GM18517 (cell line): Measurements from ENCODE around the gene G0S2.
A peak's percentile ranks its signal among the peaks of the same experiment; 100 is the strongest.
"Not testable (repeated sequence)": the region's sequence is repeated elsewhere in the genome, so short reads cannot be mapped to it uniquely, and the experiment has no call there.

ENCODE experiments used
- ATAC-seq: cut with Tn5 transposase; IDR thresholded peaks from one replicate; pipeline ENCODE4 v1.9.1; 2021; ENCODE audit warnings: mild to moderate bottlenecking, moderate library complexity; ENCODE audit not compliant: unreplicated experiment

Gene G0S2

DNA sequence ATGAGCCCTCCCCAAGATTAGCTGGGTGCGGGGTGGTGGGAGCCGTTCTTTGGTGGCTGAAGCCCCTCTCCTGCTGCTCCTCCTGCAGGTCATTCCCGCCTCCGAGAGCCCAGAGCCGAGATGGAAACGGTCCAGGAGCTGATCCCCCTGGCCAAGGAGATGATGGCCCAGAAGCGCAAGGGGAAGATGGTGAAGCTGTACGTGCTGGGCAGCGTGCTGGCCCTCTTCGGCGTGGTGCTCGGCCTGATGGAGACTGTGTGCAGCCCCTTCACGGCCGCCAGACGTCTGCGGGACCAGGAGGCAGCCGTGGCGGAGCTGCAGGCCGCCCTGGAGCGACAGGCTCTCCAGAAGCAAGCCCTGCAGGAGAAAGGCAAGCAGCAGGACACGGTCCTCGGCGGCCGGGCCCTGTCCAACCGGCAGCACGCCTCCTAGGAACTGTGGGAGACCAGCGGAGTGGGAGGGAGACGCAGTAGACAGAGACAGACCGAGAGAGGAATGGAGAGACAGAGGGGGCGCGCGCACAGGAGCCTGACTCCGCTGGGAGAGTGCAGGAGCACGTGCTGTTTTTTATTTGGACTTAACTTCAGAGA lies 448 bp downstream of the G0S2 start:
- no peak for ATAC-seq

DNA sequence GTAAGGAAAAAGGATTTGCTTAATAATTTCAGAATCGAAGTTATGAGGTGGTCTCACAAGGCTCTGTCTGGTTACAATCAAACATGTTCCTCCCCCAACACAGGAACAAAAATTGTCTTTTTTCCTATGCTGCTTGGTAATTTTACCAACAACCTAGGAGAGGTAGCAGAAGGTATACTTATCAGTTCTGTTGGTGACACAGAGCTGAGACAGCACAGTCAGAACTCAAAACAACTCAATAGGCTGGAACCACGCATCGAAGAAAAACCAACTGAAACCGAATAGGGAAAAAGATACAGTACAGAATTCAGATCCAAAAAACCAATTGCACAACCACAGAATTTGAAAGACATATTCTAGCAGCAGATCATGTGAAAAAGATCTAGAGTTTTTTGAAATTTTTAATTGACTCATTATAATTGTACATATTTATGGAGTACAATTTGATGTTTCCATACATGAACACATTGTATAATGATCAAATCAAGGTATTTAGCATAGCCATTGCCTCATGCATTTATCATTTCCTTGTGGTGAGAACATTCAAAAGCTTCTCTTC lies 3.8 kb downstream of the G0S2 start:
- no peak for ATAC-seq

DNA sequence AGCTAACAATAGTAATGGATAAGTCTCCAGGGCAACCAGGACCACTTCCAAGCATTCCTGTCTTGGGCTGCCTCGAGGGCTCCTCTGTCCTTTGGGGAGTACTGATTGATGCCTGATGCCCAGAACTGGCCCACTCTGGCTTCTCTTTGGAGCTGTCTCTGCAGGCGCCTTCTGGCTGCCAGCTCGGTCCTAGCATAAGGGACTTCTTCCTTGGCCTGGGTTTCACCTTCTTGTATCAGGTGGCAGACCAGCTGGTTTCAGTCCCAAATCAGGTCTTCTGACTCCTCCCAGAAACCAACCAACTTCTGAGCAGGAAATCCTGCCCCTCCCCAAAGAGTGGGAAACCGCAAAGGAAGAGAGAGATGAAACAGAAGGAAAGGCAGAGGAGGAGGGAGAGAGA lies 10.6 kb downstream of the G0S2 start:
- peak; percentile 69 for ATAC-seq

DNA sequence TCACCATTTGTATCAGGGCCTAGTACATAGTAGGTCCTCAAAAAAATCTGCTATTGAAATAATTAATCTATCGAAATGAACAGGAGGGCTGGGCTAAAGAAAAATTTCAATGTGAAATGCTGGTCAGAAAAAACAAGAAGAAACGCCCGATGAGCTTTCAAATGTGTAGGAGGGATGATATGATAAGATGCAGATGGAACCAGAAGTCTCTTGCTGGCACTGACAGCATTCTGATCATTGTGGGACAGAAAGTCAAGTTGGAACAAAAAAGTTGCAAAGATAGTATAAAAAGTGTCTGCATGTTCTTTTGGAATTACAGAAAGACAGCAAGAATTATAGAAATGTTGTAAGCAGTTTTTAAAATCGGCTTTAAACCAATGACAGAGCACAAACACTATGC lies 11.1 kb downstream of the G0S2 start:
- no peak for ATAC-seq

DNA sequence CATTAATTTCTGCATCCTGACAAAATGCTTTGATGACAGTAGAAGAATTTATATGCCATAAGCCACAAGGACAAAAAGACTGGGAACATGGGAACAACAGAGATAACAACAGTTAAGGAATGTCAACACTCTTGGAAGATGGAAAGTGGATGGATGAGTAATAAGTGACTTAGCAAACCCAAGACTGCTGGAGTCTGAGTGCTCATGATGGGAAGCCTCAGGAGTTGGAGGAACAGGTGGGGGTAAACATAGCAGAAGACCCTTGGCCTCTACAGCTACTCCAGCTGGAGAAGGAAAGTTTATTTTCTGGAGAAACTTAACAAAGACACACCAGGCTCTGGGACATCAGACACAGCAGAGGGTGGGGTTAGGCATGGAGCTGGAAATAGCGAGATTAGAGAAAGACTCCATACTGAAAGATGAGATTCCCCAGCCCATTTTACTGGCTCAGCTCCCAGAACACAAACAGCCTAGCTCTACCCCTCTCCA lies 13.6 kb downstream of the G0S2 start:
- no peak for ATAC-seq

DNA sequence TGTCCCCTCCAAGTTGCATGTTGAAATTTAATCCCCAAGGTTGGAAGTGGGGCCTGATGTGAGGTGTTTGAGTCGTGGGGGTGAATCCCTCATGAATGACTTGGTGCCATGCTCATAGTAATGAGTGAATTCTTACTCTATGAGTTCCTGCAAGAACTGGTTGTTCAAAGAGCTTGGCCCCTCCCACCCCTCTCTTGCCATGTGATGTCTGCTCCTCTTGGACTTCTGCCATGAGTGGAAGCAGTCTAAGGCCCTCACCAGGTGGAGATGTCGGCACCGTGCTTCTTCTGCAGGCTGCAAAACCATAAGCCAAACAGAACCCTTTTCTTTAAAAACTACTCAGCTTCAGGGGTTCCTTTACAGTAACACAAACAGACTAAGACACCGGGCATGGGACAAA lies 14.3 kb downstream of the G0S2 start:
- no peak for ATAC-seq

DNA sequence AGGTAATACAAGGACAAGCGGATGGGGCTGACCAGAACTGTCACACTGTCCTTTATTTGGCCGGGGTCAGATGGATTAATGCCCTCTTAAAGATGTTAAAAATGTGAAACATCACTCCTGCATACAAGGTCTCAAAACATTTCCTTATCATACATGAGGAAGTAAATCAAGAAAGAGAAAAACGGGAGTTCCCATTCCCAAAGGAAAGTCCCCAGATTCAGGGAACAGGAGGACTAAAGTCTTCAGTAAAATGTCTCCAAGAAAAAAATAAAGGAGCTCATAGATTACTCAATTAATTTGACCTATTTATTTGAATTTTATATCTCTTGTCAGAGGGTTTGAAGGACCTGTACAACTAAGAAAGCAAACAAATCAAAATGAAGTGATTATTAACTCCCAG lies 16.0 kb downstream of the G0S2 start:
- no peak for ATAC-seq

DNA sequence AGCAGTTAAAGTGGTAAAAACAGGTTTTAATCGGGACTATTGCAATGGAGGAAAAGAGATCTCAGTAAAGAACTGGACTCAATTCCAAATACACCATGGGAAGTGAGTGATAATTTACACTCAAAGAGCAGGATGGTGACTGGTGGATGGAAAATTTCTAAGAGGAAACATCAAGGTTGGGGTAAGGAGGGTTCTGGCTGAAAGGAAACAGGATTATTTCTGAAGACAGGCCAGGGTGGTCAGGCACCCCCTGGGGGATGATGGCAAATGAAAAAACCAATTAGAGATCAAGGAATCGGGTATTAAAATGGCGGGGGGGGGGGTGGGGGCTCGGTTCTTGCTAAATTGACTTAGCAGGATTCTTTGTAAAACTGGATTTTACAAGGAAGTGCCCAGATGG lies 17.1 kb downstream of the G0S2 start:
- no peak for ATAC-seq

DNA sequence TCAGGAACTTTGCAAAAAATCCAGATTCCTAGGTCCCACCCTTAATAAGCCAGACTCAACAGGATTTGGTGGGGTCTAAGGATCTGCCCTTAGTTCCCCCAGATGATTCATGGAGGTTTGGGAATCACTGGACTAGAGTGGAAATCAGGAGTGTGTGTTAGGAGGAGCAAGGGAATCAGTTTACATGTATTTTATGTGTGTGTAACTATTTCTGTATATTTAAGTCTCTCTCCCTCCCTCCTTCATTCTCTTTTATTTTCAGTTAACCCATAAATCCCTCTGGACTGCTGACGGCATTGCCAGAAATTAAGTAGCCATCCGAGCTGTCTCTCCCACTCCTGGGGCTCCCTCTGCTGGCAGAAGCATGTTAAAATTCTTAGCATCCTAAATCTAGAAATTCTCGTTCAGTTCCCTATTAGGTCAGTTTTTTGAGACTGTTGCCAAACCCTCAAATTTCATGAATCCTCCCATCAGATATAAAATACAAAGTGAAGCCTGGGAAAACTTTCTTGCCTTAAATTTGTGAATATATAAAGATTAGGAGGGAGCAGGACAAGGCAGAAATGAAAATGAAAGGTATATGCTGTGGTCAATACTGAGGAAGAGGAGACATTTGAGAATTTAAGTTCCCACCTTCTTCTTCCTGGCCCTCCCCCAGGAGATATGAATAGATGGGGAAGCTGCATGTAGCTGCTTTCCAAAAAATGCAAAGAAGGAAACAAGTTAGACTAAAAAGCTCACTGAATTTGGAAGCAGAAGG lies 17.7 kb downstream of the G0S2 start:
- ATAC-seq, result peak; percentile 72

DNA sequence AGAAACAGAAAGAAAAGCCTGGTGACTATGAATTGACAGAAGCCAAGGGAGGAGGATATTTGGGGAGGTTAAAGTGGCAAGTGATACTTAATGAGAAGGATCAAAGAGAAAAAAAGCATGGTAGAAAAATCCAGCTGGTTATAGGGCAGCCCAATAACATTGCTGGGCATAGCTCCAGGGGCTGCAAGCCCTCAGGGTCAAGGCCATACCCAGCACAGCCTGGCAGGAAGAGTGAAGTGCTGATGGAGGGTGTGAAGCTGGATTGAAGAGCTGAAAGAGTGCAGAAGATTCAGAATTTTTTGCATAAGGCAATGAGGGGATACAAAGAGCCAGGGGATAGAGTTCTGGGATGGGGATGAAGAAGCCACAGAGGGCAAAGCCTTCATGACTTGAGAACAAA lies 21.5 kb downstream of the G0S2 start:
- no peak for ATAC-seq

DNA sequence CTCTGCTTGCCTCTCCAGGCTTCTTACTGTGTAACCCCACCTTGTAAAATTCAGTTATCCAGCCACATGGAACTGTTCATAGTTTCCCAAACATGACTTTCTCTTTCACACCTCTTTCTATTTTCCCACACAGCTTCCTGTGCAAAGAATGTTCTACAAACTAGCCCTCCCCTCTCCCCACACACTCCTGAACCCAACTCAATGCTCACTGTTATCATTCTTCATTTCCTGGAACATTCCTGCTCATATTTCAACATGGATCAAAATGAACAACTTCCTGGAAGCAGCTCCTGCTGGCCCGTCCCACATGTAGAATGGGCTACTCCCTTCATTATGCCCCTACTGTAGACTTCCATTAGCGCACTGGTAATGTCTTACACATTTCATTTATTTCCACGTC lies 21.9 kb downstream of the G0S2 start:
- ATAC-seq, result no peak

DNA sequence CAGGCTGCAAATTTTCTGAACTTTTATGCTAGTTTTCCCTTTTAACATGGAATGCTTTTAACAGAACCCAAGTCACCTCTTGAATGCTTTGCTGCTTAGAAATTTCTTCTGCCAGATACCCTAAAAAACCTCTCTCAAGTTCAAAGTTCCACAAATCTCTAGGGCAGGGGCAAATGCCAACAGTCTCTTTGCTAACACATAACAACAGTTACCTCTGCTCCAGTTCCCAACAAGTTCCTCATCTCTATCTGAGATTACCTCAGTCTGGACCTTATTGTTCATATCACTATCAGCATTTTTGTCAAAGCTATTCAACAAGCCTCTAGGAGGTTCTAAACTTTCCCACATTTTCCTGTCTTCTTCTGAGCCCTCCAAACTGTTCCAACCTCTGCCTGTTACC lies 25.5 kb downstream of the G0S2 start:
- ATAC-seq, result not testable (repeated sequence)

DNA sequence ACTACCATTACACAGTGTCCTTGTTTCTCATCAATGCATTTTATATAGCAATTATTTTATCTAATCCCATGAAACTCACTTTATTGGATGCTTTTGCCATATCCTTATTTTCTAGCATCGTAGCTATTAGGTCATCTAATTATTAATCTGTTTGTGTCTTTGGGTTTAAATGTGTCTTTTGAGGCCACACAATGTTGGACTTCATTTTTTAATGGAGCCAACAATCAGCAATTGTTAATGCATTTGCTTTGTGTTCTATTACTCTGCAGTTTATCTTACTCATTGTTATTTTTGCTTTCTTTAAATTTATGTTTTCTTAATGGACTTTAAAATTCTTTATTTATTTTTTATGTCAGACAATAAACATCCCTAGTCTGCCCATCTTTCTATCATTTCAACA lies 27.6 kb downstream of the G0S2 start:
- ATAC-seq, result no peak

DNA sequence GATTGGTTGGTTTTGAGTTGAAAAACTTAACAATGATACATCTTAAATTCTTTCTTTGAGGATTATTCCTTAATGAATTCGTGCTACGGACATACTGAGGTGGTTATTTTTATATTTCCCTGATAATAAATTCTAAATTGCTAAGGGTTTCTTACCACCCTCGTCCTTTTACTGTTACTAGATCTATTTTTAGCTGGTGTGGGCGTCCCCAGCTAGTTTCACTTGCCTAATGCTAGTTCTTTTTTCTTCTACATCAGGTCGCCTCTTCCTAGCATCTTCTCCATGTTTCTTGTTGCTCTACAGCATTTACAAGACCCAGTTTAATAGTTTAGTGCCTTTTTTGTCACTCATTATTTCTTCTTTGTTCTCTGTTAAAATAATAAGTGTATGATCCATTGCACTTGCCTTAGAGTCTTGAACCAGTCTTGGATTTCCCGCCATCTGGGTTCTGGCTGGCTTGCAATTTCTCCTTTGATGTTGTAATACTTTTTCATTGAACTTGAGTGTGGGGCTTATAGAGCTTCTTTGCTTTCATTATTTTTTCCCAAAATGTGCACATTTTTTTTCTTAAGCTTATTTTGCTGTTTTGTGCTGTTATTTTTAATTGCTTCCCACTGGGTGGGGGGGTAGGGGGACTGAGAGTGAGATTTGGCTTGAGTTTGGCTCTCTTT lies 28.8 kb downstream of the G0S2 start:
- no peak for ATAC-seq

DNA sequence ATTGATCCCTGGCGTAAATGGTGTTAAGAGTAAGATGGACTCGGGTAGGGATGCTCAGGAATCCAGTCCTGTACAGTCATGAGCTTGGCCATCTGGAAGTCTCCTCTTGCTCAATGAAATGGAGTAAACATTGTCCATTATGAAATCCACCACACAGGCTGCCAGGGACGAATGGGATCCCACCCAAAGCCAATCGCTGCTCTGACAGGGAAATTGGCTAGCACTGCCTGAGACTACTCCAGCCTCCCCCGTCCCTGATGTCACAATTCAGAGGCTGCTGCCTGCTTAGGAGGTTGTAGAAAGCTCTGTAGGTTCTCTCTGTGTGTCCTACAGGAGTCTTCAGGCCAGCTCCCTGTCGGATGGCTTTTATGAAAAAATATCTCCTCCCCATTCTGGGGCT lies 29.4 kb downstream of the G0S2 start, which contains the start of gene HSD11B1:
TSS of gene HSD11B1 (plus strand) at position 263 of the 400 bp plus-strand sequence. CDS start at position 360, 97 bp downstream.
- ATAC-seq, result no peak

DNA sequence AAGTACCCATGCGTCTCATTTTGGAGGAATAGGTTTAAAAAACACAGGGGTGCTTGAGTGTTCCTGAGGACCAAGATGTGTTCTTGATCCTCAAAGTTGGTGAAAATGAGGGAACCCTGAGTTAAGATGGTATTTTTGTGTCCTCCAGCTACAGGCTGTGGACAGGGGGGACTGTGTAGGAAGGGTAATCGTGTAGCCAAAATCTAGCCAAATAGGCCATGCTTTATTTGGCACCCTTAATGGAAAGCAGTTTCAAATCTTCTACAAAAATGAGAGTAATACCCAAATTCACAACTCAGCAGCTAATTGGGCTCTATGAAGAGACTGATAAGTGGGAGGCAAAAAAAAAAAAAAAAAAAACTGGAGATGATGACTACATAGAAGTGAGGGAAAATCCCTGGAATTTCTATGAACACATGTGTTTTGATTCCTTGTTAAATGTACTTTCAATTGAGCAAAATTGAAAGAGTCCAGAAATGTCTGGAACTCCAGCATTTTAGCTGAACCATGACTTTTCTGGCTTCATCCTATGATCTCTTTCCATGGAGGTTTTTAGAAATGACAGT lies 29.9 kb downstream of the G0S2 start:
- ATAC-seq, result no peak

DNA sequence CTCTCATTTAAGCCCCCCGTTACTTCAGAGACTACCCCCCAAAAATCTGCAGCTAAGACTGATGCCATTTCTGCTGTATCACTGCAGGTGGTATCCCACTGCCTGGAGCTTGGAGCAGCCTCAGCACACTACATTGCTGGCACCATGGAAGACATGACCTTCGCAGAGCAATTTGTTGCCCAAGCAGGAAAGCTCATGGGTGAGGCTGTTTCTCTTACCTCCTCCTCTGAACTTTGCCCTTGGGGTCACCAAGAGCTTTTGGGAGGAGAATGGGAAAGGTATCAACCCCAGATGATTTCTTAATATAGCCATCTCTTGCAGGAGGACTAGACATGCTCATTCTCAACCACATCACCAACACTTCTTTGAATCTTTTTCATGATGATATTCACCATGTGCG lies 31.4 kb downstream of the G0S2 start:
- ATAC-seq, result no peak

DNA sequence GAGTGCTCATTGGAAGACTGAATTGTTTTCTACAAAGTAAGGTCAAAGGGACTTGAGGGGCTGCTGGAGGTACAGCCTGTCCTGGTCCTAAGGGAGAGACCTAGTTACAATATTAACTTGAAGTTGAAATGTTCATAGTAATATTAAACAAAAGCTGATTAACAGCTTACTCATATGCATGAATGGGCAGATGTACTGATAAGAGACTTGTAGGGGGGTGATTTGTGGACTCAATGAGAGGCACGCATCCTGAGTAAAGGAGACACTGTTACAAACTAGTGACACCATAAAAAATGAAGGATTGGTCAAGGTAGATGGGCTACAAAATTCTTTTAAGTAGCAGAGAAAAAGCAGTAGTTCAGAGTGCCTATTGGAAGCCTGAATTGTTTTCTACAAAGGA lies 32.1 kb downstream of the G0S2 start:
- no peak for ATAC-seq

DNA sequence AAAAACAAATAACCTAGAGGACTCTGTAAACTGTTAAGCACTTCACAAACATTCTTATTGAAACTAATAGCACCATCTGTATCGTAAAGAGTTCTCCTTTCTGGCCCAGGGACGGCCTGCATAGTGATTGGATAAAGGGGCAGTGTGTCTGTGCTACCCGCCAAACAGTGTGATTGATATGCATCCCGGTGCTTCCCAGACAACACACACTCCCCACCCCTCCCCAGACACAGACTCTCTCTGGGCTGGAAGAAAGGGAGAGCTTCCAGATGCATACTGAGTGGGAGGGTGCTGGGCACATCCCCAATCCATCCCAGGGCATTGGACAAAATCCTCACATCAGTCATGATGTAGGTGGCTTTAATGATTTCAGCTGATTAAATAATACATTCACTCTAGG lies 33.1 kb downstream of the G0S2 start:
- no peak for ATAC-seq

DNA sequence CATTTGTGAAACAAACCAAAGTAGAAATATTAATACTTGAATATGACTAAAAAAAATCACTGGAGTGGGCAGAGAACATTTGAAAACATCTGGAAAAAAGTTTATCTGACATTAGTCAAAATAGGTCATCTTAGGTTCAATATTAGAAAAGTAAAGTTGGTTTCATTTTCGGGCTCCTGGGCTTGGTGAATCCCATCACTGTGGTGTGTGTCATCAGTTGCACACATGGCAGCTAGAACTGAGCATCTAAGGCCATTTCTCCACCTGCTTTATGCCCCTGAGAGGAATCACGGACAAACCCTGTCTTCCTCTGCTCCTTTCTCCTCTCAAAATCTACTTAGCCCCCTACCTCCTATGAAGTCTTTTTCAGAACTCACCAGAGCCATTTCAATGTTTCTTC lies 34.9 kb downstream of the G0S2 start:
- ATAC-seq, result no peak

DNA sequence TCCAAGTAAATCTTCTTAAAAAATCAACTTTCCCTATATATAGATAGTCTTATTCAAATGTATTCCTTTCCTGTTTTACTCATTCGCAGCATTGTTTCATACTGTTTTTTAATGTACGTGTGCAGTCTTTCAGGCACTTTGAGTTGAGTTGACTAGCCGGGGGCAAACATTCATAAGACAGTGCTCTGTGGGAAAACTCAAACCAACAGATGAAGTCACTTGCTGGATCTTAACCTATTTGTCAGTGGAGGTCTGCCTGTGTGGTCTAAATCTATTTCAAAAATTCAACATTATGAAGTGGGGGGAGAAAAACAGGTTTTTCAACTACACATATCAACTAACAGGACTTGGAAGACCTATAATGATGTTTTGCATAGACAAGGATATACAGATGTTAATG lies 35.6 kb downstream of the G0S2 start:
- no peak for ATAC-seq
